Activated CD4-positive, alpha-beta T cell treated with anti-CD3 and anti-CD28 coated beads, Interleukin-2, amount 10 ng/mL, durations not matched to agents 7 days and 5 days (primary cell): ENCODE results near the gene UBE2E2. TPM values are rescaled to one million over a fixed set of nuclear protein-coding genes. Genes with fewer than 3 reads are reported as not detected.
"Not testable (repeated sequence)": the region's sequence is repeated elsewhere in the genome, so short reads cannot be mapped to it uniquely, and the experiment has no call there.

Experiments used
- CTCF ChIA-PET: fragments of 350-600 bp; sonication (Branson Sonifier 250); formaldehyde crosslinking; loops from one replicate; lab custom pipeline; 2021; ENCODE audit warnings: antibody characterized with exemption; lab: Charles Lee
- POLR2A ChIA-PET: fragments of 350-600 bp; sonication (Branson Sonifier 250); formaldehyde crosslinking; loops from one replicate; lab custom pipeline; 2021; ENCODE audit warnings: antibody characterized with exemption; lab: Charles Lee
- DNase-seq: peaks from one replicate; pipeline ENCODE4 v3.0.0-alpha.2; 2020
- H3K27ac Mint-ChIP-seq: one replicate; pipeline ENCODE4 v1.8.0; 2021; ENCODE audit warnings: mild to moderate bottlenecking, moderate library complexity, mixed read lengths
- H3K27me3 Mint-ChIP-seq: one replicate; pipeline ENCODE4 v1.8.0; 2021; ENCODE audit warnings: mixed read lengths
- H3K36me3 Mint-ChIP-seq: one replicate; pipeline ENCODE4 v1.8.0; 2021; ENCODE audit warnings: low read depth, mixed read lengths
- H3K4me1 Mint-ChIP-seq: one replicate; pipeline ENCODE4 v1.8.0; 2021; ENCODE audit warnings: mixed read lengths
- H3K4me3 Mint-ChIP-seq: one replicate; pipeline ENCODE4 v1.8.0; 2021; ENCODE audit warnings: mild to moderate bottlenecking, moderate library complexity, mixed read lengths
- H3K9me3 Mint-ChIP-seq: one replicate; pipeline ENCODE4 v1.8.0; 2021; ENCODE audit warnings: mixed read lengths
- total RNA-seq, 2 experiments: library from RNA; stranded (reverse); gene quantifications; one replicate each; pipeline ENCODE4 v1.2.3, GENCODE V29; 2021

UBE2E2 gene
- total RNA-seq, 2 experiments from 2014 or later = 1.7 to 4.7 TPM

DNA sequence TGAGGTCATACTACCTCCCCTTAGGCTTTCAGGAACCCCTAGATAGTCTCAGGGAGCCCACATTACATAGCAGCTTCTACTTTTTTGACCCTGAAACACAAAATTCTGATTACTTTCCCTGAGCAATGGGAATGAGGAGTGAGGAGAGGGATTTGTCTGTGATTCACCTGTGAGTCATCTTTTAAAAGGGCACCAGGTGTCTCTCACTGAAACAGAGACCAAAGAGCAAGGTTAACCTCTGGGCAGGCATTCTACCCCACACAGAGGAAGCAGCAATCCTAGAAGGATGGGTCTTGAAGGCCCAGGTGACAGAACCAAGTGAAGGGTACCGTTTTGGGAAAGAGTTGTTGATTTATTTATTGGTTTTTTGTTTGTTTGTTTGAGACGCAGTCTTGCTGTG lies 31.1 kb upstream of the UBE2E2 start:
- Mint-ChIP-seq H3K4me1 (no peaks in the 10 kb centered on the region), H3K9me3 (peaks cover 2% of the 10 kb centered on the region), H3K36me3 (no peaks in the 10 kb centered on the region), H3K27ac (no peak overlapping the region), H3K27me3 (peaks cover 5% of the 10 kb centered on the region), H3K4me3 (no peak overlapping the region)
- ChIA-PET POLR2A (no interaction called here), CTCF (interaction anchor here (0.6 kb wide), 1 partner anchor 62 kb away, joined by 4 read pairs; no protein-coding TSS in a partner anchor)
- no peak for DNase-seq

- H3K4me3 Mint-ChIP-seq = no peak overlapping the region
- no peaks in the 10 kb centered on the region for H3K4me1 Mint-ChIP-seq
- ChIA-PET CTCF (no interaction called here), POLR2A (no interaction called here)
- peaks cover 3% of the 10 kb centered on the region for H3K9me3 Mint-ChIP-seq
- DNase-seq = no peak
- H3K27ac Mint-ChIP-seq = no peak overlapping the region
- no peaks in the 10 kb centered on the region for H3K36me3 Mint-ChIP-seq
- H3K27me3 Mint-ChIP-seq = peaks cover 5% of the 10 kb centered on the region
These were observed 28.6 kb upstream of the UBE2E2 start for GRCh38 chr3:23174426-23175039.

- POLR2A ChIA-PET = no interaction called here
- CTCF ChIA-PET = no interaction called here
- H3K4me1 Mint-ChIP-seq = no peaks in the 10 kb centered on the region
- H3K36me3 Mint-ChIP-seq = no peaks in the 10 kb centered on the region
- no peak overlapping the region for H3K4me3 Mint-ChIP-seq
- peaks cover 5% of the 10 kb centered on the region for H3K27me3 Mint-ChIP-seq
- no peak overlapping the region for H3K27ac Mint-ChIP-seq
- no peak for DNase-seq
- H3K9me3 Mint-ChIP-seq = peaks cover 3% of the 10 kb centered on the region
These were observed 27.6 kb upstream of the UBE2E2 start for GRCh38 chr3:23175341-23176083.

- H3K4me1 Mint-ChIP-seq, POLR2A ChIA-PET, H3K4me3 Mint-ChIP-seq, DNase-seq, H3K9me3 Mint-ChIP-seq, H3K36me3 Mint-ChIP-seq, H3K27ac Mint-ChIP-seq, H3K27me3 Mint-ChIP-seq, CTCF ChIA-PET: not testable (repeated sequence)
These were observed 26.3 kb upstream of the UBE2E2 start for GRCh38 chr3:23176839-23177238.

GRCh38 chr3:23182996-23183513 lies 20.1 kb upstream of the UBE2E2 start:
- H3K9me3 Mint-ChIP-seq = no peaks in the 10 kb centered on the region
- no peak for DNase-seq
- H3K4me1 Mint-ChIP-seq = no peaks in the 10 kb centered on the region
- no peaks in the 10 kb centered on the region for H3K36me3 Mint-ChIP-seq
- H3K27me3 Mint-ChIP-seq = peaks cover 2% of the 10 kb centered on the region
- H3K27ac Mint-ChIP-seq = no peak overlapping the region
- POLR2A ChIA-PET = no interaction called here
- no peak overlapping the region for H3K4me3 Mint-ChIP-seq
- CTCF ChIA-PET = interaction anchor here (0.6 kb wide), 2 partner anchors 445 to 694 kb away, joined by 3 to 6 read pairs; no protein-coding TSS in a partner anchor

DNA sequence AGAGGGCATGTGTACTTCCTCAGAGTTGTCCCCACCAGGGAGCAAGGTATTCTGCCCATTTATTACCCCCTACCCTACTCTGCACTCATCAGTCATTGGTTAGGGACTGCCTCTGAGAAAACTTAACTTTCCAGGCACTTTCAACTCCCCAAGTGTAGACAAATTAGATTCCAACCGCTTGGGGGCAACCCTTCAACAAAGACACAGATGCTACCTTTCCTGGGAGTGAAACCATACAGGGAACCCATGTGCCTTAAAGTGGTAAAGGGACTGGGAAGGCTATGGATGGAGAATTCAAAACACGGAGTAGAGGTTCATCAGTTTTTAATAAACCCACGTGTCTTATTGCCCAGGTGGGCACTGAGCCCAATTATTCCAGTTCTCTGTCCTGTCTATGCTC lies 19.4 kb upstream of the UBE2E2 start:
- H3K4me1 Mint-ChIP-seq = no peaks in the 10 kb centered on the region
- H3K4me3 Mint-ChIP-seq = no peak overlapping the region
- H3K27me3 Mint-ChIP-seq = peaks cover 2% of the 10 kb centered on the region
- ChIA-PET CTCF (no interaction called here), POLR2A (no interaction called here)
- no peaks in the 10 kb centered on the region for H3K36me3 Mint-ChIP-seq
- DNase-seq = no peak
- H3K9me3 Mint-ChIP-seq = no peaks in the 10 kb centered on the region
- no peak overlapping the region for H3K27ac Mint-ChIP-seq

GRCh38 chr3:23185861-23186260 lies 17.3 kb upstream of the UBE2E2 start:
- H3K4me3 Mint-ChIP-seq = no peak overlapping the region
- H3K4me1 Mint-ChIP-seq = no peaks in the 10 kb centered on the region
- peaks cover 2% of the 10 kb centered on the region for H3K27me3 Mint-ChIP-seq
- H3K36me3 Mint-ChIP-seq = no peaks in the 10 kb centered on the region
- H3K27ac Mint-ChIP-seq = no peak overlapping the region
- H3K9me3 Mint-ChIP-seq = no peaks in the 10 kb centered on the region
- CTCF ChIA-PET = no interaction called here
- DNase-seq = no peak
- POLR2A ChIA-PET = no interaction called here

DNA sequence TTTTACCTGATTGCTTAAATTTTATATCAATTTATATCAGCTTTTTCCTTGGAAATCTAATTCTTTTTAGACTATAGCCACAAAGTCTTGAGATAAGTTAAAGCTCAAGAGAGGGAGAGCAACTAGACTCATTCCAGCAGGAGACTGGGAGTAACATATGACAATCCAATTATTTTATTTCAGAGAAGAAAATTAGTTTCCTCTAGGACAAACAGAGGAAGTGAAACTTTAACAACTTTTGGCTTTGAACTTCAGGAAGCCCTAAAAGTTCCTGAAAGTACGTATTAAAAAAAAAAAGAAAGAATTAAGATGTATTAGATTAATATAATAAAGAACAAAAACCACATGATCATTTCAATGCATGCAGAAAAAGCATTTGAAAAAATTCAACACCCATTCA lies 13.9 kb upstream of the UBE2E2 start:
- Mint-ChIP-seq H3K4me1 (no peaks in the 10 kb centered on the region), H3K9me3 (no peaks in the 10 kb centered on the region), H3K4me3 (no peak overlapping the region), H3K27ac (no peak overlapping the region), H3K36me3 (no peaks in the 10 kb centered on the region), H3K27me3 (peaks cover 2% of the 10 kb centered on the region)
- ChIA-PET CTCF (interaction anchor here (0.6 kb wide), 1 partner anchor 1614 kb away, joined by 4 read pairs; no protein-coding TSS in a partner anchor), POLR2A (no interaction called here)
- no peak for DNase-seq

DNA sequence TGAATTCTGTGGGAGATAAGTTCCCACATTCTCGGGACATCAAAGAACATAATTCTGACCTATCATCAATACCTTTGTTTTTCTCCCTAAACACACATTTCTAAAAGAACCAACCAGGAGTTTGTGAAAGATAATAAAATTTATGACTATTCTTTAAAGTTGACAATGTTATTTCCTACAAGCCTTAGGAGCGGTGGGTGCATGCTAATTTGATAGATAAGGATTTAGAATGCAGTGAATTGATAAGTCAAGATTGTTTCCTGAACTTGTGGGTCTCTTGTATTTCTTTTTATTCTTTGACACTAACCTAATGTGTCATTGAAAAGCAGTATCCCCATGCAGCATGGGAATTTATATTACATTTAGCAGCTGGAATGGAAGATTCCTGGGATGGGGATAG lies 10.3 kb upstream of the UBE2E2 start:
- POLR2A ChIA-PET = no interaction called here
- peaks cover 3% of the 10 kb centered on the region for H3K27me3 Mint-ChIP-seq
- H3K4me3 Mint-ChIP-seq = no peak overlapping the region
- H3K4me1 Mint-ChIP-seq = no peaks in the 10 kb centered on the region
- DNase-seq = no peak
- CTCF ChIA-PET = no interaction called here
- no peaks in the 10 kb centered on the region for H3K36me3 Mint-ChIP-seq
- no peaks in the 10 kb centered on the region for H3K9me3 Mint-ChIP-seq
- no peak overlapping the region for H3K27ac Mint-ChIP-seq

DNA sequence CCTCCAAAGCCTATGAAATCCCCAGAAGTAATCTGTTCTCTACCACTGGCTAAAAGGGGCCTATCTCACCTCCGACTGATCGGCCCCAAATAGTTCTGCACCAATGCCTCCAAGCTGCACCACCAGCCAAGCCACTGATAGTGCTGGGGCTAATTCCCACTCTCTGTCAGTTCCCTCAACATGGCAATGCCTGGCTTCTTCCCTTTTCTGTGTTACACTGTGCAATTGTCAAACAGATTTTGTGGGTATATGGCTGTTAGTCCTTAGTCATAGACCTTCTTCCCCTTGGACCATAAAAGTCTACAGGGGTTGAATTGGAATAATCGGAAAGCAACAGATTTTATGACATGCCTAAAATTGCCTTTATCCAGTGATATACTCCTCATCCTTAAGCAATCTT lies 9.3 kb upstream of the UBE2E2 start:
- Mint-ChIP-seq H3K9me3 (no peaks in the 10 kb centered on the region), H3K4me3 (no peak overlapping the region), H3K27me3 (peaks cover 5% of the 10 kb centered on the region), H3K4me1 (no peaks in the 10 kb centered on the region), H3K27ac (no peak overlapping the region), H3K36me3 (no peaks in the 10 kb centered on the region)
- POLR2A ChIA-PET = no interaction called here
- DNase-seq = no peak
- CTCF ChIA-PET = no interaction called here

DNA sequence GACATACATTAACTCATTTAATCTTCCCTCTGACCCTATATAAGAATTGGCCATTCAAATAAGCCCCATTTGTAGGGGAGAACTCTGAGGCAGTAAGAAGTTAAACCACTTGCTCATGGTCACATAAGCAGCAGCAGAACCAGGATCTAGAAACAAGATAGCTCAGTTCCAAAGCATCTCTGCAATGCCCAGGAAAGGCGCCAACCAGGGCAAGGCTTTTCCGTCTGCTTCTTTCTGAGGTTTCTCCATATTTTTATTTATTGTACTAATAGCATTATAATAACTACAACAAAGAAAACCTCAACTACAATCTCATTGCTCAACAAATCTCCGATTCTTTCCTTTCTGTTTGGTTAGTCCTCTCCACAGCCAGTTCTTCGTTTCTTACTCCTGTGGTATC lies 4.3 kb upstream of the UBE2E2 start:
- Mint-ChIP-seq H3K4me1 (peaks cover 2% of the 10 kb centered on the region), H3K27ac (no peak overlapping the region), H3K4me3 (no peak overlapping the region), H3K9me3 (no peaks in the 10 kb centered on the region), H3K27me3 (peaks cover 26% of the 10 kb centered on the region), H3K36me3 (no peaks in the 10 kb centered on the region)
- ChIA-PET POLR2A (no interaction called here), CTCF (no interaction called here)
- no peak for DNase-seq

DNA sequence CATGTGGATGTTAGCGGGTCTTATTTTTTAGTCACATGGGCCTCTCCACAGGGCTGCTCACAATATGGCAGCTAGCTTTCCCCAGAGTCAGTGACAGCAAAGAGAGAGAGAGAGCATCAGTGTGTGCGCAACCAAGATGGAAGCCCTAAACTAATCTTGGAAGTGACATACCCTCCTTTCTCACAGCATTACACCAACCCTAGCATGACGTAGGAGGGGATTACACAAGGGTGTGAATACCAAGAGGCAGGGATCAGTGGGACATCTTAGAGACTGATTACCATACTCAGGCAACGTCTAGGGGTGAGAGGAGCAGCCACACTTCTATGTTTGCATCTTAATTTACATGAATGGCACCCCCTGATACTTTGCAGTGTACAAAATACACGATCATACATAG lies 3.5 kb upstream of the UBE2E2 start:
- Mint-ChIP-seq H3K4me3 (no peak overlapping the region), H3K4me1 (peaks cover 9% of the 10 kb centered on the region), H3K27me3 (peaks cover 32% of the 10 kb centered on the region), H3K9me3 (no peaks in the 10 kb centered on the region), H3K27ac (no peak overlapping the region), H3K36me3 (no peaks in the 10 kb centered on the region)
- ChIA-PET CTCF (no interaction called here), POLR2A (no interaction called here)
- DNase-seq = no peak

DNA sequence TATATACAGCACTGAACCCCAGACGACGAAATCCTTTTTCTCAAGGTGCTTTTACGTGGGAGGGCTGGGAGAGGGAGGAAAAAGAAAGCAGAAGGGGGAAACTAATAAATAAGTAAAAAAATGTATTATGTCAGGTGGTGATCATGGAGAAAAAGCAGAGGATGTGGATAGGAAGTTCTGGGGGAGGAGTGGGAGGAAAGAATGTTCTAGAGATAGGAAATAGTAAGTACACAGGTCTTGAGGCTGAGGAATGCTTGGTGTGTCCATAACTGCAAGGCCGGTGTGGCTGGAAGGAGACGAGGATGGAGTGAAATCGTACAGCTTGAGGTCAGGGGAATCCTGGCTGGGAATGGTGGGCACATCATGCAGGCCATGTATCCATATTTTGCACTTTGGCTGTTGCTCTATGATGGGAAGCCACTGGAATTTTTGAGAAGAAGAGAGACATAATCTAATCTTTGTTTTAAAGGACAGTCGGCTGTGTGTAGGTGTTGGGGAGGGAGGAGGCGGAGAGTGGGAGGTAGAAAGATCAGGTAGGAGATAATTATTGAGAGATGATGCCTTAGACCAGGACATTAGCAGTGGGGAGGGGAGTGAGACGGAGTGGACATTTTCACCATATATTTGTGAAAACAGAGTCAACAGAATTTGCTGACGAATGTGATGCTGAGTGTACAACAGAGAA lies 1.8 kb upstream of the UBE2E2 start:
- CTCF ChIA-PET = interaction anchor here (0.6 kb wide), 1 partner anchor 20 kb away, joined by 3 read pairs; no protein-coding TSS in a partner anchor
- peaks cover 9% of the 10 kb centered on the region for H3K4me1 Mint-ChIP-seq
- H3K4me3 Mint-ChIP-seq = peak overlapping the region; percentile 70
- DNase-seq = no peak
- H3K27me3 Mint-ChIP-seq = peaks cover 30% of the 10 kb centered on the region
- H3K27ac Mint-ChIP-seq = no peak overlapping the region
- H3K9me3 Mint-ChIP-seq = no peaks in the 10 kb centered on the region
- H3K36me3 Mint-ChIP-seq = no peaks in the 10 kb centered on the region
- POLR2A ChIA-PET = no interaction called here
